Measurements from ENCODE around the gene LIPK. TPM values are rescaled to one million over a fixed set of nuclear protein-coding genes. Genes with fewer than 3 reads are reported as not detected.

LIPK gene
- polyA plus RNA-seq, 1 donor (not counting 4 experiments of a cell fraction or from before 2014, with no cell fraction given): 0.56 TPM

- FAIRE-seq: no peak
- TF ChIP-seq, protein P1, sequence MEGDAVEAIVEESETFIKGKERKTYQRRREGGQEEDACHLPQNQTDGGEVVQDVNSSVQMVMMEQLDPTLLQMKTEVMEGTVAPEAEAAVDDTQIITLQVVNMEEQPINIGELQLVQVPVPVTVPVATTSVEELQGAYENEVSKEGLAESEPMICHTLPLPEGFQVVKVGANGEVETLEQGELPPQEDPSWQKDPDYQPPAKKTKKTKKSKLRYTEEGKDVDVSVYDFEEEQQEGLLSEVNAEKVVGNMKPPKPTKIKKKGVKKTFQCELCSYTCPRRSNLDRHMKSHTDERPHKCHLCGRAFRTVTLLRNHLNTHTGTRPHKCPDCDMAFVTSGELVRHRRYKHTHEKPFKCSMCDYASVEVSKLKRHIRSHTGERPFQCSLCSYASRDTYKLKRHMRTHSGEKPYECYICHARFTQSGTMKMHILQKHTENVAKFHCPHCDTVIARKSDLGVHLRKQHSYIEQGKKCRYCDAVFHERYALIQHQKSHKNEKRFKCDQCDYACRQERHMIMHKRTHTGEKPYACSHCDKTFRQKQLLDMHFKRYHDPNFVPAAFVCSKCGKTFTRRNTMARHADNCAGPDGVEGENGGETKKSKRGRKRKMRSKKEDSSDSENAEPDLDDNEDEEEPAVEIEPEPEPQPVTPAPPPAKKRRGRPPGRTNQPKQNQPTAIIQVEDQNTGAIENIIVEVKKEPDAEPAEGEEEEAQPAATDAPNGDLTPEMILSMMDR (optimal IDR thresholded peaks at IDR 0.05 in 1 of 3, IDR thresholded peaks at IDR 0.05 in 1 of 3, conservative IDR thresholded peaks at IDR 0.05 in 1 of 3; ENCODE audit: extremely low read depth in 1 of 3, insufficient read depth in 2 of 3, low read length in 3 of 3): no peak
- TF ChIP-seq EZH2 (IDR thresholded peaks at IDR 0.05; ENCODE audit: low read length): no peak
- H3K4me1 ChIP-seq (ENCODE audit: control insufficient read depth, extremely low read depth, insufficient read depth, low read length): peaks cover 5% of the 10 kb centered on the region
- no peaks in the 10 kb centered on the region for H4K20me1 ChIP-seq (ENCODE audit: control insufficient read depth, extremely low read depth, insufficient read depth, low read length)
- no peak overlapping the region for H2AFZ ChIP-seq (ENCODE audit: control insufficient read depth, low read length)
- H3K9me3 ChIP-seq (ENCODE audit: control insufficient read depth, low read depth, low read length): no peaks in the 10 kb centered on the region
- dilution Hi-C loops (cut with MboI; ENCODE audit: extremely low pct_ligation_motif_present, low sequenced_read_pairs): no loop called here
- H3K9ac ChIP-seq (ENCODE audit: control insufficient read depth, extremely low read depth, insufficient read depth, low read length): no peak overlapping the region
- H3K4me2 ChIP-seq (ENCODE audit: control insufficient read depth, extremely low read depth, insufficient read depth, low read depth, low read length): no peak overlapping the region
- no peak overlapping the region for H3K27ac ChIP-seq (ENCODE audit: control insufficient read depth, insufficient read depth, low read length)
- no peaks in the 10 kb centered on the region for H3K79me2 ChIP-seq (ENCODE audit: control insufficient read depth, insufficient read depth, low read length)
- no peak overlapping the region for H3K4me3 ChIP-seq (ENCODE audit: control insufficient read depth in 2 of 3, extremely low read depth in 1 of 3, insufficient read depth in 2 of 3, low read depth in 1 of 3, low read length in 3 of 3)
- DNase-seq (ENCODE audit: low read depth, low spot score): no peak
- H3K9me1 ChIP-seq (ENCODE audit: control insufficient read depth, extremely low read depth, insufficient read depth, low read length): no peaks in the 10 kb centered on the region
- H3K36me3 ChIP-seq (ENCODE audit: control insufficient read depth in 2 of 2, extremely low read depth in 1 of 2, insufficient read depth in 2 of 2, low read length in 2 of 2): no peaks in the 10 kb centered on the region
- H3K27me3 ChIP-seq (ENCODE audit: control insufficient read depth, extremely low read depth, insufficient read depth, low read length): no peaks in the 10 kb centered on the region
Observed at GRCh38 chr10:88689366-88689765, 16.7 kb upstream of the LIPK start.

- H3K27ac ChIP-seq (ENCODE audit: control insufficient read depth, insufficient read depth, low read length): no peak overlapping the region
- no peaks in the 10 kb centered on the region for H3K79me2 ChIP-seq (ENCODE audit: control insufficient read depth, insufficient read depth, low read length)
- TF ChIP-seq, protein P1 (optimal IDR thresholded peaks at IDR 0.05 in 1 of 3, IDR thresholded peaks at IDR 0.05 in 1 of 3, conservative IDR thresholded peaks at IDR 0.05 in 1 of 3; ENCODE audit: extremely low read depth in 1 of 3, insufficient read depth in 2 of 3, low read length in 3 of 3): peak in 2 of 3 experiments; percentile 16 to 29
- TF ChIP-seq EZH2 (IDR thresholded peaks at IDR 0.05; ENCODE audit: low read length): no peak
- no peaks in the 10 kb centered on the region for H3K9me3 ChIP-seq (ENCODE audit: control insufficient read depth, low read depth, low read length)
- DNase-seq (ENCODE audit: low read depth, low spot score): no peak
- H3K4me1 ChIP-seq (ENCODE audit: control insufficient read depth, extremely low read depth, insufficient read depth, low read length): peaks cover 5% of the 10 kb centered on the region
- H3K36me3 ChIP-seq (ENCODE audit: control insufficient read depth in 2 of 2, extremely low read depth in 1 of 2, insufficient read depth in 2 of 2, low read length in 2 of 2): no peaks in the 10 kb centered on the region
- peak overlapping the region; percentile 32 for H3K4me2 ChIP-seq (ENCODE audit: control insufficient read depth, extremely low read depth, insufficient read depth, low read depth, low read length)
- H3K4me3 ChIP-seq (ENCODE audit: control insufficient read depth in 2 of 3, extremely low read depth in 1 of 3, insufficient read depth in 2 of 3, low read depth in 1 of 3, low read length in 3 of 3): no peak overlapping the region
- peak overlapping the region; percentile 86 for H2AFZ ChIP-seq (ENCODE audit: control insufficient read depth, low read length)
- no peaks in the 10 kb centered on the region for H3K9me1 ChIP-seq (ENCODE audit: control insufficient read depth, extremely low read depth, insufficient read depth, low read length)
- dilution Hi-C loops (cut with MboI; ENCODE audit: extremely low pct_ligation_motif_present, low sequenced_read_pairs): no loop called here
- no peaks in the 10 kb centered on the region for H3K27me3 ChIP-seq (ENCODE audit: control insufficient read depth, extremely low read depth, insufficient read depth, low read length)
- no peaks in the 10 kb centered on the region for H4K20me1 ChIP-seq (ENCODE audit: control insufficient read depth, extremely low read depth, insufficient read depth, low read length)
- no peak for FAIRE-seq
- H3K9ac ChIP-seq (ENCODE audit: control insufficient read depth, extremely low read depth, insufficient read depth, low read length): no peak overlapping the region
Observed at GRCh38 chr10:88693392-88694020, 12.5 kb upstream of the LIPK start.
